ENCODE measurements around the gene MYL6B. TPM values are rescaled to one million over a fixed set of nuclear protein-coding genes. Genes with fewer than 3 reads are reported as not detected.
"Not testable (repeated sequence)": the region's sequence is repeated elsewhere in the genome, so short reads cannot be mapped to it uniquely, and the experiment has no call there.

Gene MYL6B
- total RNA-seq, 3 donors from 2014 or later (not counting 1 experiment from before 2014, with no cell fraction given): 6.7 to 8.9 (median 7.4) TPM

GRCh38 chr12:56155256-56155845 is 3.0 kb downstream of the MYL6B start:
- DNase-seq (no peak), ATAC-seq (no peak)
- peaks cover 45% of the 10 kb centered on the region for H3K4me1 ChIP-seq (ENCODE audit: control insufficient read depth, insufficient read depth, low read length)
- peak overlapping the region; percentile 55 for H3K4me3 Mint-ChIP-seq
- no peak for TF ChIP-seq CTCF (IDR thresholded peaks at IDR 0.05)
- H3K36me3 Mint-ChIP-seq: no peaks in the 10 kb centered on the region
- peak overlapping the region in 1 of 2 donors; percentile 12 for H3K27ac Mint-ChIP-seq
- 96% methylated on average over 11 of the region's 11 CpGs for WGBS (ENCODE audit: insufficient coverage)
- H3K4me1 Mint-ChIP-seq: peaks cover 39 to 63% of the 10 kb centered on the region in 2 donors
- intact Hi-C loops (cut with micrococcal nuclease): loop anchor here (10.0 kb wide), 1 partner anchor 111 kb away; the partner anchor contains the start of gene RPS26
- H3K9me3 ChIP-seq (ENCODE audit: control insufficient read depth, insufficient read depth, low read length): no peaks in the 10 kb centered on the region
- peaks cover 10% of the 10 kb centered on the region for H3K36me3 ChIP-seq (ENCODE audit: control insufficient read depth, insufficient read depth, low read length)
- no peaks in the 10 kb centered on the region for H3K9me3 Mint-ChIP-seq
- H3K27me3 Mint-ChIP-seq (ENCODE audit: low read depth in 2 of 2): no peaks in the 10 kb centered on the region
- H3K27ac ChIP-seq (ENCODE audit: low read length): no peak overlapping the region
- no peaks in the 10 kb centered on the region for H3K27me3 ChIP-seq (ENCODE audit: control insufficient read depth, insufficient read depth, low read length)
- H3K4me3 ChIP-seq (ENCODE audit: low read length): no peak overlapping the region

GRCh38 chr12:56156464-56157200 is 4.2 kb downstream of the MYL6B start:
- DNase-seq; H3K27me3 Mint-ChIP-seq (ENCODE audit: low read depth in 2 of 2); ATAC-seq; H3K9me3 Mint-ChIP-seq; H3K27me3 ChIP-seq (ENCODE audit: control insufficient read depth, insufficient read depth, low read length); H3K9me3 ChIP-seq (ENCODE audit: control insufficient read depth, insufficient read depth, low read length); H3K36me3 Mint-ChIP-seq: not testable (repeated sequence)
- Histone ChIP-seq H3K36me3 (ENCODE audit: control insufficient read depth, insufficient read depth, low read length) (peaks cover 23% of the 10 kb centered on the region), H3K4me1 (ENCODE audit: control insufficient read depth, insufficient read depth, low read length) (peaks cover 52% of the 10 kb centered on the region), H3K27ac (ENCODE audit: low read length) (peak overlapping the region; percentile 95), H3K4me3 (ENCODE audit: low read length) (peak overlapping the region; percentile 62)
- 97% methylated on average over 21 of the region's 21 CpGs for WGBS (ENCODE audit: insufficient coverage)
- Mint-ChIP-seq H3K4me3 (peak overlapping the region; percentile 96), H3K27ac (peak overlapping the region; percentile 96 to 98), H3K4me1 (peaks cover 46 to 65% of the 10 kb centered on the region in 2 donors)
- intact Hi-C loops (cut with micrococcal nuclease): loop anchor here (10.0 kb wide), 1 partner anchor 112 kb away; the partner anchor contains the start of gene RPS26

- no peak for TF ChIP-seq CTCF (IDR thresholded peaks at IDR 0.05)
- H3K4me3 Mint-ChIP-seq: peak overlapping the region; percentile 96
- peaks cover 48% of the 10 kb centered on the region for H3K4me1 ChIP-seq (ENCODE audit: control insufficient read depth, insufficient read depth, low read length)
- peak overlapping the region; percentile 96 to 98 for H3K27ac Mint-ChIP-seq
- 11% methylated on average over 43 of the region's 45 CpGs for WGBS (ENCODE audit: insufficient coverage)
- ATAC-seq (peak; percentile 22 to 24 (median 23)), DNase-seq (peak; percentile 37 to 78)
- no peaks in the 10 kb centered on the region for H3K27me3 Mint-ChIP-seq (ENCODE audit: low read depth in 2 of 2)
- intact Hi-C loops (cut with micrococcal nuclease): loop anchor here (1.0 to 10.0 kb wide), 2 partner anchors 39 to 113 kb away; partner anchors contain the start of genes RPS26 and ZC3H10
- H3K27ac ChIP-seq (ENCODE audit: low read length): peak overlapping the region; percentile 95
- H3K36me3 Mint-ChIP-seq: no peaks in the 10 kb centered on the region
- no peaks in the 10 kb centered on the region for H3K9me3 ChIP-seq (ENCODE audit: control insufficient read depth, insufficient read depth, low read length)
- peaks cover 44 to 65% of the 10 kb centered on the region in 2 donors for H3K4me1 Mint-ChIP-seq
- peak overlapping the region; percentile 62 for H3K4me3 ChIP-seq (ENCODE audit: low read length)
- peaks cover 30% of the 10 kb centered on the region for H3K36me3 ChIP-seq (ENCODE audit: control insufficient read depth, insufficient read depth, low read length)
- no peaks in the 10 kb centered on the region for H3K9me3 Mint-ChIP-seq
- H3K27me3 ChIP-seq (ENCODE audit: control insufficient read depth, insufficient read depth, low read length): no peaks in the 10 kb centered on the region
Measured at GRCh38 chr12:56157201-56158028, 5.0 kb downstream of the MYL6B start.
